Fibroblast of pulmonary artery (primary cell): ENCODE results near the gene TUSC7.

Experiments
- DNase-seq: peaks from one replicate; pipeline ENCODE4 v3.0.0-alpha.2; 2010; ENCODE audit warnings: low read depth
- H3K4me3 ChIP-seq: replicated peaks from 2 replicates; pipeline ENCODE4 v1.5.1; 2011; ENCODE audit warnings: low read depth, mild to moderate bottlenecking, control low read depth, low read length, moderate library complexity
- CTCF ChIP-seq: IDR thresholded peaks from 2 replicates; pipeline ENCODE4 v1.5.1; 2011; ENCODE audit warnings: mild to moderate bottlenecking, control low read depth, low read length, inconsistent platforms; ENCODE audit errors: missing control alignments

The TUSC7 gene

GRCh38 chr3:116757315-116757714 lies 47.7 kb downstream of the TUSC7 start:
- DNase-seq: no peak
- no peak overlapping the region for H3K4me3 ChIP-seq

DNA sequence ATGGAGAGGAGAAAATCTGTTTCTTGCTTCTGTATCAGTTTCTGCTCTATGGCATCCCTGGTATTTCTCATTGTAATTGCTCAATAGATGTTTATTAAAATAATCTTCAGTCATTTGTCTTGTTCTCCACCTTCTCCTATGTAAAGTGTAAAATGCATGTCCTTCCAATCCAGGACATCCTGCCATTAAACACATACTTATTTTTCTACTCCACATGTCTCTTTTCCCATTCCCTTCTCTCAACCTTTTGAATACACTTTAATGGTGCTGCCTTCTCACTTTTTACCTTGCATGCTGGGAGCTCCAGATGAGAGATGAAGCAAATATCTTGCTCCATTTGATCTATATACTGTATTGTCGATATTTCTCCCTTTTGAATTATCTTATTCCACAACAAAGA lies 49.7 kb downstream of the TUSC7 start:
- no peak for DNase-seq
- H3K4me3 ChIP-seq: no peak overlapping the region
- no peak for TF ChIP-seq CTCF

More at GRCh38 chr3:116757315-116757714, 47.7 kb downstream of the TUSC7 start:
- no peak for TF ChIP-seq CTCF
